ENCODE measurements around the gene DBN1.
A peak's percentile ranks its signal among the peaks of the same experiment; 100 is the strongest.

GRCh38 chr5:177425801-177426565 lies 47.5 kb downstream of the DBN1 start:
- TF ChIP-seq CTCF (IDR thresholded peaks at IDR 0.05), result peak in 2 of 5 experiments; percentile 20 to 34
- peak in 1 of 2 donors; percentile 95 for TF ChIP-seq EP300 (IDR thresholded peaks at IDR 0.05)
- peak in 1 of 2 donors; percentile 78 for TF ChIP-seq POLR2A (IDR thresholded peaks at IDR 0.05)

Measured in tibial nerve (tissue), 4 donors.